WI38 (cell line): ENCODE results near the gene HKDC1.

Experiments used
- H3K4me3 ChIP-seq: 2 replicates; pipeline ENCODE4 v1.5.1; 2011; ENCODE audit warnings: low read depth, mild to moderate bottlenecking, control low read depth, low read length
- TF ChIP-seq, protein P1 (sequence below): IDR thresholded peaks from 2 replicates; pipeline ENCODE4 v1.5.1; 2012; ENCODE audit warnings: low read depth, mild to moderate bottlenecking, control low read depth, low read length

HKDC1 gene

GRCh38 chr10:69232736-69233480 is 12.8 kb downstream of the HKDC1 start:
- TF ChIP-seq, protein P1, sequence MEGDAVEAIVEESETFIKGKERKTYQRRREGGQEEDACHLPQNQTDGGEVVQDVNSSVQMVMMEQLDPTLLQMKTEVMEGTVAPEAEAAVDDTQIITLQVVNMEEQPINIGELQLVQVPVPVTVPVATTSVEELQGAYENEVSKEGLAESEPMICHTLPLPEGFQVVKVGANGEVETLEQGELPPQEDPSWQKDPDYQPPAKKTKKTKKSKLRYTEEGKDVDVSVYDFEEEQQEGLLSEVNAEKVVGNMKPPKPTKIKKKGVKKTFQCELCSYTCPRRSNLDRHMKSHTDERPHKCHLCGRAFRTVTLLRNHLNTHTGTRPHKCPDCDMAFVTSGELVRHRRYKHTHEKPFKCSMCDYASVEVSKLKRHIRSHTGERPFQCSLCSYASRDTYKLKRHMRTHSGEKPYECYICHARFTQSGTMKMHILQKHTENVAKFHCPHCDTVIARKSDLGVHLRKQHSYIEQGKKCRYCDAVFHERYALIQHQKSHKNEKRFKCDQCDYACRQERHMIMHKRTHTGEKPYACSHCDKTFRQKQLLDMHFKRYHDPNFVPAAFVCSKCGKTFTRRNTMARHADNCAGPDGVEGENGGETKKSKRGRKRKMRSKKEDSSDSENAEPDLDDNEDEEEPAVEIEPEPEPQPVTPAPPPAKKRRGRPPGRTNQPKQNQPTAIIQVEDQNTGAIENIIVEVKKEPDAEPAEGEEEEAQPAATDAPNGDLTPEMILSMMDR: no peak
- H3K4me3 ChIP-seq: no peak overlapping the region

- no peak overlapping the region for H3K4me3 ChIP-seq
- TF ChIP-seq, protein P1: no peak
These were observed 14.3 kb downstream of the HKDC1 start for GRCh38 chr10:69234447-69234846.

GRCh38 chr10:69237528-69238159 is 17.5 kb downstream of the HKDC1 start:
- TF ChIP-seq, protein P1: peak; percentile 94
- no peak overlapping the region for H3K4me3 ChIP-seq

DNA sequence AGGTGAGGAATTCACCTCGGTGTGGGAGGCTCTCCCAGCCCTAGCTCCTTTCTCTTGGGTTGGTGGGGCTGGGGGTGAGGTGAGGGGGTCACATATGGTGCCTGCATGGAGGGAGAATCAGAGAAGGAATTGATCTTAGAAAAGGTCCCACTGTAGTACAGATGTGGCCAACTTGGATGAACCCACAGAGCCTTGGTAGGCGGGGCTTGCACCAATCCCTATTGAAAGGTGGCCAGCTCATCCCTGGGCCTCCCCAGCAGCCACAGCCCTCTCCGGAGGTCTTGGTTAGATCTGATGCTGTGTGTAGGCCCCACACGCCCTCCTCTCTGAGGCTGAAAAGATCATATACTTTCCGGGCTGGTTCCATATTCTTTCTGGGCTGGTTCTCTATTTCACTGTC is 19.0 kb downstream of the HKDC1 start:
- TF ChIP-seq, protein P1: no peak
- no peak overlapping the region for H3K4me3 ChIP-seq

- H3K4me3 ChIP-seq: no peak overlapping the region
- TF ChIP-seq, protein P1: no peak
These were observed 19.8 kb downstream of the HKDC1 start for GRCh38 chr10:69239816-69240434.

DNA sequence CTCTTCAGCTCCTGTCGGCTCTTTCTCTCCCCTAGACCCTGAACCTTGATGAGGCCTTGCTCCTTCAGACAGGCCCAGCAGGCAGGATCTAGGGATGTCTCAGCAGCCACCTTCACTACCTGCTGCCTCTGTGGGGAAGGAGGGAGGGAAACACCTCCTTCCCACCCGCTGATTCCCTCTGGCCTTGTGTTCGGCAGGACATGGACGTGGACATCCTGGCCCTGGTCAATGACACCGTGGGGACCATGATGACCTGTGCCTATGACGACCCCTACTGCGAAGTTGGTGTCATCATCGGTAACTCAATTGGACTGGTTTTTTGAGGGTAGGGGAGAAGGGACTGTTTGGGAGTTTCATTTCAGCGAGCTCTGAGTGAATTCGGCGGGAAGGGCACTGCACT is 20.3 kb downstream of the HKDC1 start:
- no peak overlapping the region for H3K4me3 ChIP-seq
- TF ChIP-seq, protein P1: no peak

DNA sequence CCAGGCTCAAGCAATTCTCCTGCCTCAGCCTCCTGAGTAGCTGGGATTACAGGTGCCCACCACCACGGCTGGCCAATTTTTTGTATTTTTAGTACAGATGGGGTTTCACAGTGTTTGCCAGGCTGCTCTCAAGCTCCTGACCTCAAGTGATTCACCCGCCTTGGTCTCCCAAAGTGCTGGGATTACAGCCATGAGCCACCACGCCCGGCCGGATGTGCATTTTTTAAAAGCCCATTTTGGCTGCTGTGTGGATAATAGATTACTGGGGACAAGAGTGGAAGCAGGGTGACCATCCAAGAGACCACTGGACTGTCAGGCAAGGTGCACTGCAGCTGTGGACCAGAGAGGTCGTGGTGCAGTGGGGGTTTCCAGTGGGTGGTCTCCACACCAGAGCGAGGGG is 21.4 kb downstream of the HKDC1 start:
- TF ChIP-seq, protein P1: no peak
- no peak overlapping the region for H3K4me3 ChIP-seq
